Lower leg skin (tissue), 4 donors: ENCODE measurements around the gene KRTAP5-7. TPM values are rescaled to one million over a fixed set of nuclear protein-coding genes. Genes with fewer than 3 reads are reported as not detected.
"Not testable (repeated sequence)": the region's sequence is repeated elsewhere in the genome, so short reads cannot be mapped to it uniquely, and the experiment has no call there.

ENCODE experiments used
- DNase-seq, 2 donors: peaks; one replicate each; pipeline ENCODE4 v3.0.0-alpha.2; 2019; ENCODE audit warnings: low spot score in 2 of 2
- H3K4me3 ChIP-seq: fragments of 200-600 bp; sonication (generic); 2 replicates; pipeline ENCODE4 v1.5.1; 2017; ENCODE audit warnings: mild to moderate bottlenecking, low read depth; ENCODE audit not compliant: poor library complexity, severe bottlenecking
- POLR2A ChIP-seq, 2 donors: fragments of 450-650 bp; IDR thresholded peaks; one replicate each; pipeline ENCODE4 v1.6.1; 2016 to 2017; ENCODE audit warnings: antibody characterized with exemption in 2 of 2, mild to moderate bottlenecking in 1 of 2, moderate library complexity in 1 of 2
- WGBS, 2 donors: methylation state at CpG; one replicate each; pipeline ENCODE4 v1.1.5; 2018; 5-methylcytosine and 5-hydroxymethylcytosine counted together
- intact Hi-C: fragments of 100-400 bp; cut with DNase I; formaldehyde crosslinking; loops from one replicate; pipeline ENCODE4 v1.15.0; 2023; ENCODE audit warnings: low total_unique reads
- total RNA-seq, 4 donors: library from RNA; depleted of rRNA; stranded (reverse); fragments of >200 nt; gene quantifications; one replicate each; pipeline ENCODE4 v1.1.0, GENCODE V29; 2016
- TF ChIP-seq, protein P1 (sequence below), 3 donors: fragments of 450-650 bp; IDR thresholded peaks; one replicate each; pipeline ENCODE4 v1.5.1; 2016; ENCODE audit warnings: antibody characterized with exemption in 3 of 3, mild to moderate bottlenecking in 3 of 3, moderate library complexity in 2 of 3

Gene KRTAP5-7
- total RNA-seq, 4 donors from 2014 or later, result 5.4 TPM; not detected in 3

DNA sequence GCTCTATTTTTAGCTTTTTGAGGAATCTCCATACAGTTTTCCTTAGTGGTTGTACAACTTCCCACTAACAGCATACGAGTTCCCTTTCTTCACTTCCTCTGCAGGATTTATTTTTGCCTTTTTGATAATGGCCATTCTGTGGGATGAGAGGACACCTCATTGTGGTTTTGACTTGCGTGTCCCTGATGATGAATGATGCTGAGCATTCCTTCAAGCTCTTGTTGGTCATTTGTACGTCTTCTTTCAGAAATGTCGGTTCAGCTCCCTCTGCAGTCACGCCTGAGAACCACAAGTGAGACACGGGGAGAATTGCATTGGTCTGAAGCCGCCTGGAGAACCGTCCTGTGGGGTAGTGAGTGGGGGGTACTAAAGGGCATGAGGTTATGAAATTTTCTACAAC, 36.3 kb downstream of the KRTAP5-7 start:
- TF ChIP-seq POLR2A (IDR thresholded peaks at IDR 0.05), result no peak
- TF ChIP-seq, protein P1, sequence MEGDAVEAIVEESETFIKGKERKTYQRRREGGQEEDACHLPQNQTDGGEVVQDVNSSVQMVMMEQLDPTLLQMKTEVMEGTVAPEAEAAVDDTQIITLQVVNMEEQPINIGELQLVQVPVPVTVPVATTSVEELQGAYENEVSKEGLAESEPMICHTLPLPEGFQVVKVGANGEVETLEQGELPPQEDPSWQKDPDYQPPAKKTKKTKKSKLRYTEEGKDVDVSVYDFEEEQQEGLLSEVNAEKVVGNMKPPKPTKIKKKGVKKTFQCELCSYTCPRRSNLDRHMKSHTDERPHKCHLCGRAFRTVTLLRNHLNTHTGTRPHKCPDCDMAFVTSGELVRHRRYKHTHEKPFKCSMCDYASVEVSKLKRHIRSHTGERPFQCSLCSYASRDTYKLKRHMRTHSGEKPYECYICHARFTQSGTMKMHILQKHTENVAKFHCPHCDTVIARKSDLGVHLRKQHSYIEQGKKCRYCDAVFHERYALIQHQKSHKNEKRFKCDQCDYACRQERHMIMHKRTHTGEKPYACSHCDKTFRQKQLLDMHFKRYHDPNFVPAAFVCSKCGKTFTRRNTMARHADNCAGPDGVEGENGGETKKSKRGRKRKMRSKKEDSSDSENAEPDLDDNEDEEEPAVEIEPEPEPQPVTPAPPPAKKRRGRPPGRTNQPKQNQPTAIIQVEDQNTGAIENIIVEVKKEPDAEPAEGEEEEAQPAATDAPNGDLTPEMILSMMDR (IDR thresholded peaks at IDR 0.05), result no peak
- no peak for DNase-seq
- no peak overlapping the region for H3K4me3 ChIP-seq
- 30 to 31% methylated on average over 8 of the region's 8 CpGs for WGBS, 2 donors
- intact Hi-C loops, result no loop called here

DNA sequence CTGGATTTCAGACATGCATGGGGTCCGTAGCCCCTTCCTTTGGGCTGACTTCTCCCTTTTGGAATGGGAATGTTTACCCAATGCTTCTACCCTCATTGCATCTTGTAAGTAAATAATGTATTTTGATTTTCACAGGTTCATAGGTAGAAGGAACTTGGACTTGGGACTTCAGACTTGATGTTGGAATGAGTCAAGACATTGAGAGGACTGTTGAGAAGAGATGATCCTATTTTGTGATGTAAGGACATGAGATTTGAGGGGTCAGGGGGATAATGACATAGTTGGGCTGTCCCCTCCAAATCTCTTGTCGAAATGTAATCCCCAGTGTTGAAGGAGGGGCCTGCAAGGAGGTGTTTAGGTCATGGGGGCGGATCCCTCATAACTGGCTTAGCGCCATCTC, 37.4 kb downstream of the KRTAP5-7 start:
- intact Hi-C loops, result no loop called here
- WGBS, 2 donors, result 83 to 87% methylated on average over 4 of the region's 4 CpGs
- no peak overlapping the region for H3K4me3 ChIP-seq
- no peak for TF ChIP-seq POLR2A (IDR thresholded peaks at IDR 0.05)
- TF ChIP-seq, protein P1 (IDR thresholded peaks at IDR 0.05), result no peak
- no peak for DNase-seq

DNA sequence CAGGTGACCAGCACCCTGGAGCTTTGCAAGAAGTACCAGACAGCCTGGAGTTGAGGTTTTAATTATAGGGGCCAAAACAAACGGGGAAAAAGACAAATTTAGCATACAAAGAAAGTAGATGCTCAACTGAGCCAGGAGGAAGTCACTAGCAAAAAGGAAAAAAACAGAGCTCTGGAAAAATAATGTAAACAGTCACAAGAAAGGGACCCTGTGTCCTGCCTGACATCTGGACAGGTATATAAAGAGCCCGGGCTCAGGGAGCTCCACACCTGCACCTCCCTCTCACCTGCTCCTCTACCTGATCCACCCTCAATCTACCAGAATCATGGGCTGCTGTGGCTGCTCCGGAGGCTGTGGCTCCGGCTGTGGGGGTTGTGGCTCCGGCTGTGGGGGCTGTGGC, 38.2 kb downstream of the KRTAP5-7 start, which contains the start of gene KRTAP5-10:
KRTAP5-10 (plus strand) TSS at position 301 of the 400 bp plus-strand sequence; CDS start at position 326, 25 bp downstream.
- WGBS, 2 donors, result 49 to 59% methylated on average over 2 to 3 of the region's 5 CpGs
- TF ChIP-seq, protein P1 (IDR thresholded peaks at IDR 0.05), result no peak
- TF ChIP-seq POLR2A (IDR thresholded peaks at IDR 0.05), result no peak
- no peak for DNase-seq
- intact Hi-C loops, result no loop called here
- H3K4me3 ChIP-seq, result no peak within 1 kb of the TSS

DNA sequence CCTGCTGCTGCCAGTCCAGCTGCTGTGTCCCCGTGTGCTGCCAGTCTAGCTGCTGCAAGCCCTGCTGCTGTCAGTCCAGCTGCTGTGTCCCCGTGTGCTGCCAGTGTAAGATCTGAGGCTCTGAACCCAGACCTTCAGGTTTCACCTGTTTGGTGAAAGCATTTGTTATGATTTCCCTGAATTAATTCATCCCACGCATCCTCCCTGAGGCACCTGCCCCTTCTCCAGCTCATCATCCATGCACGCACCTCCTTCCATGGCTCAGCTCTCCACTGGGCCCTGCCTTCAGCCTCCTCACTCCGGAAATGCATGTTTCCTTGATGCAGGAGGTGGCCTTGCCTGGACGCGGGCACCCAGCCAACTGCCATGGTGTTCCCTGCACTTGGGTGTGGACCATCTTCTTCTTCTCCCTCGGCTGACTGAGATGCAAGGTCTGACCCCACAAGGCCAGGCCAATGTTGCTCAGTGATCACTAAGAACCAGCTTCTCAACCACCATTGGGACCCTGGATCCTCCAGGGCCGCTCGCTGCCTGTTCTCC, 39.1 kb downstream of the KRTAP5-7 start:
- H3K4me3 ChIP-seq, result no peak overlapping the region
- intact Hi-C loops, result no loop called here
- no peak for DNase-seq
- 41 to 64% methylated on average over 9 to 10 of the region's 10 CpGs for WGBS, 2 donors
- TF ChIP-seq, protein P1 (IDR thresholded peaks at IDR 0.05), result no peak
- TF ChIP-seq POLR2A (IDR thresholded peaks at IDR 0.05), result no peak

DNA sequence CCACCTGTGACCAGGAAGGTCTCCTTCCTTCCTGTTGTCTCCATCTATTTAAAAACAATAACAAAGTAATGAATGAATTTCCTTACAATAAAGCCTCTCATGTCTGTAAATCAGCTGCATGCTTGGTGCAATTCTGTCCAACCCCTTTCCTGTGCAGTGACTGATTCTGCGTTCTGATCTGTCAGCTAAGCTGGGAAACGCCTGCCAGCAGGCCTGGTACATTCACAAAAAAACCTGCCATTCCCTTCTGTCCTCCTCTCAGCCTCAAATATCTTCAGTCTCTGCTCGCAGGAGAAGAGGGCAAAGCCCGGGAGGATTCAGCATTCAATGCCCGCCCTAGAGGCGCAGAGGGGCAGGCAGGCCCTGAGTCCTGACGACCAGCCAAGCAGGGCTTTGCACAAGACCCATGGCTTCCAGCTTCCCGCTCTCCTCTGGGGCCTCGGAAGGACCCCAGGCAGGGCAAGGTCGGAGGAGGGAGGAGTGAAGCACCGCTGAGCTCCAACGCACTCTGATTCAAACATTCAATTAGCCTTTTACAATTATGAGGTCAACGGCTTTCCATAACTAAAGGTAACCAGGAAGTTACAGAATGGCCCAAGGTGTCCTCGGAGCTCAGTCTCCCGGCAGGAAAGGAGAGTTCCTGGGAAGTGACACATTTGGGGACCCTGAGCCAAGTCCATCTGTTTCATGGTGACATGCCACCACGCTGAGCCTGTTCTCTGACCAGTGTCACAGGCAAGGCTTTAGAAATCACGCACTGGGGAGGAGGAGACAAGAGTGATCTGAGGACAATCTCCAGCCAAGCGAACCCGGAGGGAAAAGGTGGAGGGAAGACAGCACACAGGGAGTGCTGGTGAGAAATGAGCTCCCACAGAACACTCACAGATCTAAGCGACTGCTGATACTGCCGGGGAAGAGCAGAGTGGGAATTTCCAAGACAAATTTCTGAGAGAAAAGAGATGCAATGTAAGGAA, 39.8 kb downstream of the KRTAP5-7 start:
- 63 to 77% methylated on average over 15 to 21 of the region's 21 CpGs for WGBS, 2 donors
- intact Hi-C loops, H3K4me3 ChIP-seq, DNase-seq: not testable (repeated sequence)

DNA sequence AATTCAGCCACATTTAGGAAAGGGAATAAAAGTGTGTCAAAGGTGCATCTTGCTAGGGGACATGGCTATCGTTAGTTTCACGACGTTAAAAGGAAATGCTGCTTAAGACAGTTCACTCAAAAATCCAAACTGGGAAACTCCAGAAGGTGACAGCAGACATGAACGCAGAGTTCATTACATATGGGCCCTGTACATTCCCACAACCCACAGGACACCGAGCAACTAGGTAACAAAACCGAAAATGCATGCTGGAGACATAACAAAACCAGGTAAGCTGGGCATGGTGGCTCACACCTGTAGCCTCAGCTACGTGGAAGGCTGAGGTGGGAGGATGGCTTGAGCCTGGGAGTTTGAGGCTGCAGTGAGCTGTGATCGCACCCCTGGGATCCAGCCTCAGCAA, 40.6 kb downstream of the KRTAP5-7 start:
- DNase-seq, intact Hi-C loops, H3K4me3 ChIP-seq: not testable (repeated sequence)
- 68 to 75% methylated on average over 8 of the region's 8 CpGs for WGBS, 2 donors
